K562 (cell line): ENCODE results near the gene PCBP4. TPM values are rescaled to one million over a fixed set of nuclear protein-coding genes. Genes with fewer than 3 reads are reported as not detected.

Experiments used
- CCAR2 ChIP-seq: fragments of 200-400 bp; formaldehyde crosslinking; IDR thresholded peaks from 2 replicates; pipeline ENCODE4 v1.6.1; 2017; ENCODE audit warnings: mild to moderate bottlenecking, low read depth, low read length
- CTCF ChIP-seq, 3 experiments: IDR thresholded peaks in 2 of 3; conservative IDR thresholded peaks in 1 of 3; 2 replicates each; pipeline ENCODE4 v1.5.1; 2011 to 2012; ENCODE audit warnings: low read length in 3 of 3, mild to moderate bottlenecking in 3 of 3, control low read depth in 2 of 3, improper control_type of control experiment in 1 of 3, inconsistent platforms in 1 of 3, low read depth in 1 of 3, mixed read lengths in 1 of 3, moderate library complexity in 1 of 3; ENCODE audit not compliant: insufficient read depth in 2 of 3
- ESRRA ChIP-seq: fragments of 450-650 bp; IDR thresholded peaks from 2 replicates; pipeline ENCODE4 v1.6.1; 2014; ENCODE audit warnings: low read depth, mild to moderate bottlenecking, moderate library complexity, borderline replicate concordance
- MEF2D ChIP-seq: conservative IDR thresholded peaks from 2 replicates; pipeline ENCODE4 v1.6.1; 2016; ENCODE audit warnings: low read depth, missing genetic modification characterization, missing compliant biosample characterization
- NFE2L1 ChIP-seq: fragments of 450-650 bp; IDR thresholded peaks from 2 replicates; pipeline ENCODE4 v1.6.1; 2016; ENCODE audit warnings: missing genetic modification characterization, low read depth, mild to moderate bottlenecking, missing compliant biosample characterization, moderate library complexity, borderline replicate concordance
- RBBP5 ChIP-seq: fragments of 200-600 bp; sonication (generic); IDR thresholded peaks from 2 replicates; pipeline ENCODE4 v1.6.1; 2012; ENCODE audit warnings: borderline replicate concordance, mild to moderate bottlenecking, low read length, control low read depth, inconsistent platforms; ENCODE audit not compliant: insufficient read depth, poor library complexity, severe bottlenecking
- RBM34 ChIP-seq: fragments of 200-400 bp; formaldehyde crosslinking; IDR thresholded peaks from 2 replicates; pipeline ENCODE4 v1.6.1; 2018; ENCODE audit warnings: low read length, borderline replicate concordance; ENCODE audit not compliant: insufficient read depth
- RFX7 ChIP-seq: fragments of 250-450 bp; sonication (Bioruptor Pico); IDR thresholded peaks from 2 replicates; pipeline ENCODE4 v1.5.1; 2021; ENCODE audit warnings: mild to moderate bottlenecking
- SMARCA4 ChIP-seq: fragments of 450-650 bp; IDR thresholded peaks from 2 replicates; pipeline ENCODE4 v1.6.1; 2016
- ZBED1 ChIP-seq: IDR thresholded peaks from 2 replicates; pipeline ENCODE4 v1.6.1; 2014
- ZBTB49 ChIP-seq: sonication (generic); formaldehyde crosslinking; IDR thresholded peaks from 2 replicates; pipeline ENCODE4 v1.8.0; 2022; ENCODE audit warnings: missing genetic modification reagents, mild to moderate bottlenecking, borderline replicate concordance
- ZNF12 ChIP-seq: sonication (generic); formaldehyde crosslinking; IDR thresholded peaks from 2 replicates; pipeline ENCODE4 v1.4.0; 2020; ENCODE audit warnings: mild to moderate bottlenecking, missing genetic modification reagents
- ZNF24 ChIP-seq: fragments of 450-650 bp; IDR thresholded peaks from 2 replicates; pipeline ENCODE4 v1.6.1; 2016
- ZNF318 ChIP-seq, 2 experiments: fragments of 450-650 bp; IDR thresholded peaks; 2 replicates each; pipeline ENCODE4 v1.6.1; 2016; ENCODE audit warnings: mild to moderate bottlenecking in 2 of 2, borderline replicate concordance in 1 of 2, low read depth in 1 of 2, moderate library complexity in 1 of 2
- ZNF561 ChIP-seq: fragments of 450-650 bp; formaldehyde crosslinking; conservative IDR thresholded peaks from 2 replicates; pipeline ENCODE4 v1.4.0; 2020; ENCODE audit warnings: mild to moderate bottlenecking, moderate library complexity
- polyA plus RNA-seq, 8 experiments: library from polyadenylated mRNA; depleted of rRNA in 4 of 8; stranded (reverse) in 5 of 8; unstranded in 3 of 8; fragments of >200 nt; fragmentation: Nextera tagmentation in 2 of 8; fragmentation: Illumina TruSeq in 1 of 8; extraction: Ambion mirVana in 2 of 8; extraction: Trizol in 1 of 8; gene quantifications; 2 replicates each; pipeline versions ENCODE4 v1.2.1 to v1.2.3, GENCODE V29; 2011 to 2014; ENCODE audit warnings: inconsistent platforms in 1 of 8, missing spikeins in 1 of 8
- total RNA-seq, 7 experiments: library from RNA; depleted of rRNA in 6 of 7; stranded (reverse); fragments of >200 nt in 6 of 7; fragmentation: Illumina TruSeq in 2 of 7; extraction: Trizol in 2 of 7; gene quantifications; 2 replicates each; pipeline versions ENCODE4 v1.2.1 to v1.2.3, GENCODE V29; 2011 to 2021; ENCODE audit warnings: low replicate concordance in 1 of 7

The PCBP4 gene
- total and polyA plus RNA-seq, 9 of the 15 experiments (the other 6 are each of a cell fraction or from before 2014, with no cell fraction given): 0.06 to 5.8 (median 2.6) TPM

GRCh38 chr3:51982838-51983577, 15.8 kb upstream of the PCBP4 start, which contains the start of gene ACY1 (continued):
- TF ChIP-seq ZBTB49 (CRISPR knock-in tag) (no peak), RFX7 (CRISPR knock-in tag) (no peak), ZNF12 (CRISPR knock-in tag) (no peak), SMARCA4 (no peak), CTCF (IDR thresholded peaks at IDR 0.05 in 2 of 3, conservative IDR thresholded peaks at IDR 0.05 in 1 of 3; ENCODE audit: insufficient read depth in 2 of 3, low read depth in 1 of 3, low read length in 3 of 3) (no peak), ESRRA (peak; percentile 80; the same call in 1 of the 2 replicates), MEF2D (tag) (no peak), ZNF24 (no peak), NFE2L1 (tag) (no peak), RBM34 (no peak), ZNF561 (CRISPR knock-in tag) (no peak), RBBP5 (peak; percentile 56), ZBED1 (no peak), CCAR2 (no peak), ZNF318 (IDR thresholded peaks at IDR 0.05; ENCODE audit: borderline replicate concordance in 1 of 2, low read depth in 1 of 2) (no peak)
